ENCODE results near the gene FARSA. TPM values are rescaled to one million over a fixed set of nuclear protein-coding genes. Genes with fewer than 3 reads are reported as not detected.
A peak's percentile ranks its signal among the peaks of the same experiment; 100 is the strongest.
"Not testable (repeated sequence)": the region's sequence is repeated elsewhere in the genome, so short reads cannot be mapped to it uniquely, and the experiment has no call there.

FARSA gene
- total RNA-seq, 2 experiments from 2014 or later: 85.7 to 90.6 TPM

GRCh38 chr19:12952488-12953137 is 19.1 kb upstream of the FARSA start:
- H3K27ac Mint-ChIP-seq: no peak overlapping the region
- H3K4me1 Mint-ChIP-seq: peaks cover 44% of the 10 kb centered on the region
- H3K27me3 Mint-ChIP-seq: no peaks in the 10 kb centered on the region
- DNase-seq: no peak
- H3K36me3 Mint-ChIP-seq (ENCODE audit: low read depth): peaks cover 49% of the 10 kb centered on the region
- CTCF ChIA-PET: interaction anchor here (0.8 to 7.2 kb wide), 4 partner anchors 13 to 109 kb away, joined by 3 to 32 read pairs (median 18); no protein-coding TSS in a partner anchor
- no peaks in the 10 kb centered on the region for H3K9me3 Mint-ChIP-seq
- H3K4me3 Mint-ChIP-seq: no peak overlapping the region
- POLR2A ChIA-PET: no interaction called here

- H3K4me3 Mint-ChIP-seq, POLR2A ChIA-PET: not testable (repeated sequence)
- CTCF ChIA-PET: interaction anchor here (0.8 to 7.2 kb wide), 2 partner anchors 13 to 109 kb away, joined by 3 to 31 read pairs; no protein-coding TSS in a partner anchor
Measured at GRCh38 chr19:12952050-12952449, 18.5 kb upstream of the FARSA start.

GRCh38 chr19:12949363-12950283 is 16.1 kb upstream of the FARSA start:
- H3K27me3 Mint-ChIP-seq: no peaks in the 10 kb centered on the region
- peaks cover 61% of the 10 kb centered on the region for H3K36me3 Mint-ChIP-seq (ENCODE audit: low read depth)
- H3K27ac Mint-ChIP-seq: peak overlapping the region; percentile 51
- H3K4me3 Mint-ChIP-seq: no peak overlapping the region
- no peaks in the 10 kb centered on the region for H3K9me3 Mint-ChIP-seq
- no peak for DNase-seq
- POLR2A ChIA-PET: no interaction called here
- H3K4me1 Mint-ChIP-seq: peaks cover 48% of the 10 kb centered on the region
- CTCF ChIA-PET: interaction anchor here (1.2 to 7.2 kb wide), 2 partner anchors 11 to 16 kb away, joined by 5 to 31 read pairs; no protein-coding TSS in a partner anchor

More at GRCh38 chr19:12952050-12952449, 18.5 kb upstream of the FARSA start:
- H3K27me3 Mint-ChIP-seq, H3K9me3 Mint-ChIP-seq, H3K27ac Mint-ChIP-seq, DNase-seq: not testable (repeated sequence)
- H3K4me1 Mint-ChIP-seq: peaks cover 47% of the 10 kb centered on the region
- H3K36me3 Mint-ChIP-seq (ENCODE audit: low read depth): peaks cover 50% of the 10 kb centered on the region

- CTCF ChIA-PET: interaction anchor here (1.2 to 7.2 kb wide), 3 partner anchors 11 to 17 kb away, joined by 4 to 31 read pairs (median 5); no protein-coding TSS in a partner anchor
- no peak for DNase-seq
- Mint-ChIP-seq H3K4me3 (no peak overlapping the region), H3K27ac (no peak overlapping the region), H3K4me1 (peaks cover 49% of the 10 kb centered on the region), H3K9me3 (no peaks in the 10 kb centered on the region), H3K36me3 (ENCODE audit: low read depth) (peaks cover 63% of the 10 kb centered on the region), H3K27me3 (no peaks in the 10 kb centered on the region)
- POLR2A ChIA-PET: no interaction called here
Measured at GRCh38 chr19:12948612-12949362, 15.3 kb upstream of the FARSA start.

DNA sequence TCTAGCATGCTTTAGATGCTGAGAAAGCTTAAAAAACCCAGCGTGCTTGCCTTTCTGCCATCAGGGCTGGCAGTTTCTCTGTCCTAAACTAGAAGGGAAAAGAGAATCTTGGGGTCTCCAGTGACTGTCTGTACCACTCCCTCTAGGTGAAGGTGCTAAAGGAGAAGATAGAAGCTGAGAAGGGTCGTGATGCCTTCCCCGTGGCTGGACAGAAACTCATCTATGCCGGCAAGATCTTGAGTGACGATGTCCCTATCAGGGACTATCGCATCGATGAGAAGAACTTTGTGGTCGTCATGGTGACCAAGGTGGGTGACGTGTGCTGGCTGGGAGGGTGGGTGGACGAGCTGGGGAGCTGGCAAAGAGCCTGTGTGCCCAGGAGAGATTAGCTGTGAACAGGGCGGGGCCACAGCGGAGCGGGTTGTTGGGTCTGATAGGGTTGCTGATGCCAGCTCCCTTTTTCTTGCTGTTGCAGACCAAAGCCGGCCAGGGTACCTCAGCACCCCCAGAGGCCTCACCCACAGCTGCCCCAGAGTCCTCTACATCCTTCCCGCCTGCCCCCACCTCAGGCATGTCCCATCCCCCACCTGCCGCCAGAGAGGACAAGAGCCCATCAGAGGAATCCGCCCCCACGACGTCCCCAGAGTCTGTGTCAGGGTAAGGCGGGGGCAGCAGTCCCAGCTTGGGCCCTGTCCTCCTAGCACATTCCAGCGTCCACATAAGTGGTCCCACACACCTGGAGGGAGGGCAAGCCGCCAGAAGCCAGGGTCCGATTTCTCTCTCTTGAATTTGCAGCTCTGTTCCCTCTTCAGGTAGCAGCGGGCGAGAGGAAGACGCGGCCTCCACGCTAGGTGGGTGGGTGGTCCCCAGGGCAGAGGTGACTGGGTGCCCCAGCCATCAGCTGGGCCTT is 14.4 kb upstream of the FARSA start:
- CTCF ChIA-PET: interaction anchor here (0.6 to 7.2 kb wide), 4 partner anchors 10 to 63 kb away, joined by 3 to 31 read pairs (median 4); no protein-coding TSS in a partner anchor
- POLR2A ChIA-PET: no interaction called here
- H3K36me3 Mint-ChIP-seq (ENCODE audit: low read depth): peaks cover 67% of the 10 kb centered on the region
- H3K27ac Mint-ChIP-seq: peak overlapping the region; percentile 58
- no peak overlapping the region for H3K4me3 Mint-ChIP-seq
- no peak for DNase-seq
- H3K9me3 Mint-ChIP-seq: no peaks in the 10 kb centered on the region
- H3K27me3 Mint-ChIP-seq: no peaks in the 10 kb centered on the region
- peaks cover 54% of the 10 kb centered on the region for H3K4me1 Mint-ChIP-seq

- peak overlapping the region; percentile 95 for H3K4me3 Mint-ChIP-seq
- no peaks in the 10 kb centered on the region for H3K9me3 Mint-ChIP-seq
Measured at GRCh38 chr19:12946731-12947496, 13.4 kb upstream of the FARSA start.

DNA sequence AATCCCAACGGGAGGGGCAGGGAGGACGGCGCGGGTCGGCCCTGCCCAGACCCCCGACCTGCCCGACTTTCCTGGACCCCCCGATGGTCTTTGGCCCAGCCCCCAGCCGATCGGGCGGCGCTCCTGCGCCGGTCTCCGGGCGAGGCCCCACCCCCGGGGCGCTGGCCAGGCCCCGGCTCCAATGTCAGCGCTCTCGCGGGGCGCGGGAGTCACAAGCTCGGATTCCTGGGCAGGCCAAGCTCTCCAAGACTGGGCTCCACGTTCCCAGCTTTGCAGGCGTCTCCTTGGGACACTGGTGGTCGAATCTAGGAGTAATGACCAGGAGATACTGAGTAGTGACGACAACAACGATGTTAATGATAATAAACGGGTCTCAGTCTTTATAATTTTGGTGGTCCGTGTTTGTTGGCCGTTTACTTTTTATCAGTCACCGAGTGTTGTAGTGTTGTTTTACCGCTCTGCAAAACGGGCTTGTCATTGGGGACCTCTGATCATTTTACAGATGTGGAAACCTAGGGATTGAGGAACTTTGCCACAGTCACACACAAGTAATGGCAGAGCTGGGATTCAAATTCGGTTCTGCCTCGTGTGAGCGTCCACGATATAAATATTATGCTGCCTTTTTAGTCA is 12.7 kb upstream of the FARSA start:
- POLR2A ChIA-PET: no interaction called here
- CTCF ChIA-PET: interaction anchor here (7.2 kb wide), 1 partner anchor 19 kb away, joined by 31 read pairs; no protein-coding TSS in a partner anchor
- Mint-ChIP-seq H3K27me3 (no peaks in the 10 kb centered on the region), H3K27ac (peak overlapping the region; percentile 94), H3K4me3 (peak overlapping the region; percentile 95), H3K36me3 (ENCODE audit: low read depth) (peaks cover 63% of the 10 kb centered on the region), H3K9me3 (no peaks in the 10 kb centered on the region), H3K4me1 (peaks cover 60% of the 10 kb centered on the region)
- DNase-seq: peak; percentile 58

More at GRCh38 chr19:12946731-12947496, 13.4 kb upstream of the FARSA start:
- peaks cover 61% of the 10 kb centered on the region for H3K4me1 Mint-ChIP-seq
- H3K27me3 Mint-ChIP-seq: no peaks in the 10 kb centered on the region
- ChIA-PET POLR2A (no interaction called here), CTCF (interaction anchor here (1.5 to 7.2 kb wide), 3 partner anchors 9 to 62 kb away, joined by 3 to 31 read pairs (median 4); no protein-coding TSS in a partner anchor)
- H3K36me3 Mint-ChIP-seq (ENCODE audit: low read depth): peaks cover 69% of the 10 kb centered on the region
- H3K27ac Mint-ChIP-seq: peak overlapping the region; percentile 94
- DNase-seq: no peak

GRCh38 chr19:12945479-12946091 is 12.1 kb upstream of the FARSA start, which contains the start of gene RAD23A:
Gene RAD23A, plus strand, starts transcription at chr19:12945862. Its CDS starts 87 bp downstream, at chr19:12945949.
- peak within 1 kb of the TSS; percentile 95 for H3K4me3 Mint-ChIP-seq
- ChIA-PET CTCF (interaction anchor here (7.2 kb wide), 1 partner anchor 20 kb away, joined by 31 read pairs; no protein-coding TSS in a partner anchor), POLR2A (no interaction called here)
- peaks cover 60% of the 10 kb centered on the region for H3K4me1 Mint-ChIP-seq
- H3K9me3 Mint-ChIP-seq: no peaks in the 10 kb centered on the region
- peaks cover 62% of the 10 kb centered on the region for H3K36me3 Mint-ChIP-seq (ENCODE audit: low read depth)
- peak within 1 kb of the TSS; percentile 96 for H3K27ac Mint-ChIP-seq
- H3K27me3 Mint-ChIP-seq: no peaks in the 10 kb centered on the region
- DNase-seq: peak; percentile 98

DNA sequence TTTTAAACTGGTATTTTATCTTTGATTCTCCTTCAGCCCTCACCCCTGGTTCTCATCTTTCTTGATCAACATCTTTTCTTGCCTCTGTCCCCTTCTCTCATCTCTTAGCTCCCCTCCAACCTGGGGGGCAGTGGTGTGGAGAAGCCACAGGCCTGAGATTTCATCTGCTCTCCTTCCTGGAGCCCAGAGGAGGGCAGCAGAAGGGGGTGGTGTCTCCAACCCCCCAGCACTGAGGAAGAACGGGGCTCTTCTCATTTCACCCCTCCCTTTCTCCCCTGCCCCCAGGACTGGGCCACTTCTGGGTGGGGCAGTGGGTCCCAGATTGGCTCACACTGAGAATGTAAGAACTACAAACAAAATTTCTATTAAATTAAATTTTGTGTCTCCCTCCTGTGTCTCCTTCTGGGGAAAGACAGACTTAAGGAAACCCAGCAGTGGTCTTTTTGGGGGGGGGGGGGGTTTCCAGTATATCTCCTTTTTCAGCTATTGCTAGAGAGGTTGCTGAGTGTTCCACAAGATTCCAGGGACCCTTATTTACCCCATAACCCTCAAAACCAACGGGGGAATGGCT is 10.7 kb upstream of the FARSA start:
- Mint-ChIP-seq H3K36me3 (ENCODE audit: low read depth) (peaks cover 69% of the 10 kb centered on the region), H3K4me1 (peaks cover 69% of the 10 kb centered on the region), H3K4me3 (no peak overlapping the region), H3K27ac (peak overlapping the region; percentile 96), H3K9me3 (no peaks in the 10 kb centered on the region), H3K27me3 (no peaks in the 10 kb centered on the region)
- ChIA-PET CTCF (interaction anchor here (0.5 to 0.7 kb wide), 3 partner anchors 33 to 644 kb away, joined by 3 to 4 read pairs (median 3); no protein-coding TSS in a partner anchor), POLR2A (no interaction called here)
- DNase-seq: no peak

- peaks cover 69% of the 10 kb centered on the region for H3K4me1 Mint-ChIP-seq
Measured at GRCh38 chr19:12943437-12944044, 10.0 kb upstream of the FARSA start.

More at GRCh38 chr19:12943437-12944044, 10.0 kb upstream of the FARSA start:
- POLR2A ChIA-PET: no interaction called here
- no peaks in the 10 kb centered on the region for H3K9me3 Mint-ChIP-seq
- DNase-seq: no peak
- H3K36me3 Mint-ChIP-seq (ENCODE audit: low read depth): peaks cover 73% of the 10 kb centered on the region
- peak overlapping the region; percentile 42 for H3K27ac Mint-ChIP-seq
- no peaks in the 10 kb centered on the region for H3K27me3 Mint-ChIP-seq
- H3K4me3 Mint-ChIP-seq: peak overlapping the region; percentile 31
- CTCF ChIA-PET: interaction anchor here (0.5 to 0.6 kb wide), 2 partner anchors 329 to 643 kb away, joined by 3 read pairs; no protein-coding TSS in a partner anchor
